HG02970 (cell line): ENCODE measurements around the gene HP1BP3.

Experiments
- ATAC-seq: cut with Tn5 transposase; IDR thresholded peaks from one replicate; pipeline ENCODE4 v1.9.1; 2021; ENCODE audit warnings: mild to moderate bottlenecking, moderate library complexity, moderate number of reproducible peaks; ENCODE audit not compliant: unreplicated experiment, low FRiP score

The HP1BP3 gene

GRCh38 chr1:20696397-20697333 is 90.4 kb downstream of the HP1BP3 start:
- ATAC-seq, result peak; percentile 51

- no peak for ATAC-seq
These were observed 91.6 kb downstream of the HP1BP3 start for GRCh38 chr1:20695515-20695914.

GRCh38 chr1:20693623-20694022 is 93.5 kb downstream of the HP1BP3 start:
- no peak for ATAC-seq
